Measurements from ENCODE around the gene ADAMTS6. TPM values are rescaled to one million over a fixed set of nuclear protein-coding genes. Genes with fewer than 3 reads are reported as not detected.

ADAMTS6 gene, protein sequence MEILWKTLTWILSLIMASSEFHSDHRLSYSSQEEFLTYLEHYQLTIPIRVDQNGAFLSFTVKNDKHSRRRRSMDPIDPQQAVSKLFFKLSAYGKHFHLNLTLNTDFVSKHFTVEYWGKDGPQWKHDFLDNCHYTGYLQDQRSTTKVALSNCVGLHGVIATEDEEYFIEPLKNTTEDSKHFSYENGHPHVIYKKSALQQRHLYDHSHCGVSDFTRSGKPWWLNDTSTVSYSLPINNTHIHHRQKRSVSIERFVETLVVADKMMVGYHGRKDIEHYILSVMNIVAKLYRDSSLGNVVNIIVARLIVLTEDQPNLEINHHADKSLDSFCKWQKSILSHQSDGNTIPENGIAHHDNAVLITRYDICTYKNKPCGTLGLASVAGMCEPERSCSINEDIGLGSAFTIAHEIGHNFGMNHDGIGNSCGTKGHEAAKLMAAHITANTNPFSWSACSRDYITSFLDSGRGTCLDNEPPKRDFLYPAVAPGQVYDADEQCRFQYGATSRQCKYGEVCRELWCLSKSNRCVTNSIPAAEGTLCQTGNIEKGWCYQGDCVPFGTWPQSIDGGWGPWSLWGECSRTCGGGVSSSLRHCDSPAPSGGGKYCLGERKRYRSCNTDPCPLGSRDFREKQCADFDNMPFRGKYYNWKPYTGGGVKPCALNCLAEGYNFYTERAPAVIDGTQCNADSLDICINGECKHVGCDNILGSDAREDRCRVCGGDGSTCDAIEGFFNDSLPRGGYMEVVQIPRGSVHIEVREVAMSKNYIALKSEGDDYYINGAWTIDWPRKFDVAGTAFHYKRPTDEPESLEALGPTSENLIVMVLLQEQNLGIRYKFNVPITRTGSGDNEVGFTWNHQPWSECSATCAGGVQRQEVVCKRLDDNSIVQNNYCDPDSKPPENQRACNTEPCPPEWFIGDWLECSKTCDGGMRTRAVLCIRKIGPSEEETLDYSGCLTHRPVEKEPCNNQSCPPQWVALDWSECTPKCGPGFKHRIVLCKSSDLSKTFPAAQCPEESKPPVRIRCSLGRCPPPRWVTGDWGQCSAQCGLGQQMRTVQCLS (N-terminal part only)
- 1 to 10 TPM in 2 of 3 donors, under 1 TPM in 1; 0.47 to 1.4 (median 1.1) TPM for total RNA-seq
- total RNA-seq (2013): 9.8 TPM

GRCh38 chr5:65481635-65482295, at the start of gene ADAMTS6:
Gene ADAMTS6 (minus strand): TSS chr5:65481920. CDS start chr5:65473673, 8,247 bp downstream.
- no peaks in the 10 kb centered on the region for H3K36me3 Mint-ChIP-seq
- intact Hi-C loops (cut with micrococcal nuclease): loop anchor here (2.0 kb wide), 2 partner anchors 447 to 847 kb away; no protein-coding TSS in a partner anchor

DNA sequence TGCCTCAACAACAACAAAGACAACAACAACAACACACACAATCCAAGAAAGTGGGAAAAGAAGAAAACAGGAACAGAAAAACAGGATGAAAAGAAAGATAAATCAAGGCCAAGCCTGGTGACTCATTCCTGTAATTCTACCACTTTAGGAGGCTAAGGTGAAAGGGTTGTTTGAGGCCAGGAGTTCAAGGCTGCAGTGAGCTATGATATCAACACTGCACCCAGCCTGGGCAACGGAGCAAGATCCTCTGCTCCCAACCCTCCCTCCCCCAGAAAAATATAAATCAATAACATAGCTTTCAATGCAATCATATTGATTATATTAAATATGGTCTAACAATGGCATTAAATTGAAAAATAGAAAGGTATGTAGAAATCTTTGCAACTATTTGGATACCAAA, 49.2 kb upstream of the ADAMTS6 start:
- no peaks in the 10 kb centered on the region for H3K27me3 ChIP-seq (ENCODE audit: control insufficient read depth, insufficient read depth, low read length)
- intact Hi-C loops (cut with micrococcal nuclease): no loop called here
- H3K27ac Mint-ChIP-seq: no peak overlapping the region
- H3K36me3 ChIP-seq (ENCODE audit: control insufficient read depth, insufficient read depth, low read length): no peaks in the 10 kb centered on the region
- H3K9me3 Mint-ChIP-seq: no peaks in the 10 kb centered on the region
- no peaks in the 10 kb centered on the region for H3K4me1 ChIP-seq (ENCODE audit: control insufficient read depth, insufficient read depth, low read length)
- DNase-seq: no peak
- no peak for TF ChIP-seq CTCF (IDR thresholded peaks at IDR 0.05)
- H3K36me3 Mint-ChIP-seq: no peaks in the 10 kb centered on the region
- no peaks in the 10 kb centered on the region for H3K9me3 ChIP-seq (ENCODE audit: control insufficient read depth, insufficient read depth, low read length)
- no peak overlapping the region for H3K4me3 ChIP-seq (ENCODE audit: low read length)
- ATAC-seq: no peak
- H3K27ac ChIP-seq (ENCODE audit: low read length): no peak overlapping the region
- H3K27me3 Mint-ChIP-seq (ENCODE audit: low read depth in 2 of 2): no peaks in the 10 kb centered on the region
- WGBS (ENCODE audit: insufficient coverage): no CpG with 5 or more reads among the region's 1 CpG
- no peak overlapping the region for H3K4me3 Mint-ChIP-seq
- H3K4me1 Mint-ChIP-seq: no peaks in the 10 kb centered on the region

More at GRCh38 chr5:65481635-65482295, at the start of gene ADAMTS6:
- Mint-ChIP-seq H3K27ac (peak within 1 kb of the TSS in 1 of 2 donors; percentile 89), H3K4me1 (peaks cover 10 to 24% of the 10 kb centered on the region in 2 donors), H3K9me3 (no peaks in the 10 kb centered on the region), H3K4me3 (no peak within 1 kb of the TSS), H3K27me3 (ENCODE audit: low read depth in 2 of 2) (peaks cover 0 to 2% of the 10 kb centered on the region in 2 donors)
- whole genome bisulfite sequencing (ENCODE audit: insufficient coverage): 0% methylated on average over 10 of the region's 12 CpGs
- no peaks in the 10 kb centered on the region for H3K9me3 ChIP-seq (ENCODE audit: control insufficient read depth, insufficient read depth, low read length)
- H3K4me1 ChIP-seq (ENCODE audit: control insufficient read depth, insufficient read depth, low read length): peaks cover 13% of the 10 kb centered on the region
- peak; percentile 74 to 75 (median 74) for ATAC-seq
- peak within 1 kb of the TSS; percentile 52 for H3K4me3 ChIP-seq (ENCODE audit: low read length)
- peak within 1 kb of the TSS; percentile 55 for H3K27ac ChIP-seq (ENCODE audit: low read length)
- no peaks in the 10 kb centered on the region for H3K36me3 ChIP-seq (ENCODE audit: control insufficient read depth, insufficient read depth, low read length)
- H3K27me3 ChIP-seq (ENCODE audit: control insufficient read depth, insufficient read depth, low read length): peaks cover 13% of the 10 kb centered on the region
- DNase-seq: peak; percentile 39 to 89
- TF ChIP-seq CTCF (IDR thresholded peaks at IDR 0.05): no peak

GRCh38 chr5:65525726-65526125, 44.0 kb upstream of the ADAMTS6 start:
- Mint-ChIP-seq H3K4me1 (no peaks in the 10 kb centered on the region), H3K9me3 (no peaks in the 10 kb centered on the region), H3K27ac (no peak overlapping the region), H3K36me3 (no peaks in the 10 kb centered on the region), H3K27me3 (ENCODE audit: low read depth in 2 of 2) (no peaks in the 10 kb centered on the region), H3K4me3 (no peak overlapping the region)
- Histone ChIP-seq H3K4me1 (ENCODE audit: control insufficient read depth, insufficient read depth, low read length) (no peaks in the 10 kb centered on the region), H3K4me3 (ENCODE audit: low read length) (no peak overlapping the region), H3K9me3 (ENCODE audit: control insufficient read depth, insufficient read depth, low read length) (no peaks in the 10 kb centered on the region), H3K36me3 (ENCODE audit: control insufficient read depth, insufficient read depth, low read length) (peaks cover 1% of the 10 kb centered on the region), H3K27me3 (ENCODE audit: control insufficient read depth, insufficient read depth, low read length) (no peaks in the 10 kb centered on the region), H3K27ac (ENCODE audit: low read length) (no peak overlapping the region)
- TF ChIP-seq CTCF (IDR thresholded peaks at IDR 0.05): no peak
- ATAC-seq (no peak), DNase-seq (no peak)
- intact Hi-C loops (cut with micrococcal nuclease): no loop called here
- WGBS (ENCODE audit: insufficient coverage): 100% methylated on average over 1 of the region's 3 CpGs
